ENCODE measurements around the gene MANEAL. TPM values are rescaled to one million over a fixed set of nuclear protein-coding genes. Genes with fewer than 3 reads are reported as not detected.
"Not testable (repeated sequence)": the region's sequence is repeated elsewhere in the genome, so short reads cannot be mapped to it uniquely, and the experiment has no call there.

The MANEAL gene
- total and polyA plus RNA-seq, 8 donors = 4.3 to 10.3 (median 6.7) TPM

- Histone ChIP-seq H3K36me3 (no peaks in the 10 kb centered on the region), H3K4me3 (no peak within 1 kb of the TSS), H3K9me3 (no peaks in the 10 kb centered on the region), H3K4me1 (no peaks in the 10 kb centered on the region), H3K27ac (no peak within 1 kb of the TSS), H3K27me3 (peaks cover 0 to 35% (median 3%) of the 10 kb centered on the region in 4 donors)
- no peak for TF ChIP-seq CTCF (IDR thresholded peaks at IDR 0.05)
- intact Hi-C loops (cut with DNase I) = no loop called here
- ATAC-seq = peak in 2 of 4 donors; percentile 39 to 52
- 3 to 4% methylated on average over 33 of the region's 33 CpGs for WGBS, 2 donors
- no peak for DNase-seq
- no peak for FAIRE-seq
Measured at GRCh38 chr1:37764888-37765441, 28.7 kb upstream of the MANEAL start, which contains the start of gene EPHA10. EPHA10 (minus strand) TSS chr1:37765120; CDS start chr1:37765066, 54 bp downstream.

- DNase-seq = no peak
- no peak overlapping the region for H3K4me3 ChIP-seq
Measured at GRCh38 chr1:37765916-37766664, 27.6 kb upstream of the MANEAL start.

GRCh38 chr1:37767488-37767887 is 26.2 kb upstream of the MANEAL start:
- Histone ChIP-seq H3K4me1 (no peaks in the 10 kb centered on the region), H3K27me3 (peaks cover 0 to 23% (median 3%) of the 10 kb centered on the region in 4 donors), H3K9me3 (no peaks in the 10 kb centered on the region), H3K4me3 (no peak overlapping the region), H3K27ac (no peak overlapping the region), H3K36me3 (no peaks in the 10 kb centered on the region)
- intact Hi-C loops (cut with DNase I) = no loop called here
- DNase-seq = no peak
- 16 to 27% methylated on average over 2 of the region's 2 CpGs for WGBS, 2 donors
- no peak for ATAC-seq
- no peak for FAIRE-seq
- no peak for TF ChIP-seq CTCF (IDR thresholded peaks at IDR 0.05)

More at GRCh38 chr1:37765916-37766664, 27.6 kb upstream of the MANEAL start:
- TF ChIP-seq CTCF (IDR thresholded peaks at IDR 0.05) = no peak
- no peak overlapping the region for H3K27ac ChIP-seq
- H3K36me3 ChIP-seq = no peaks in the 10 kb centered on the region
- ATAC-seq (peak in 1 of 4 donors; percentile 34), FAIRE-seq (no peak)
- intact Hi-C loops (cut with DNase I) = no loop called here
- no peaks in the 10 kb centered on the region for H3K9me3 ChIP-seq
- H3K4me1 ChIP-seq = no peaks in the 10 kb centered on the region
- 4 to 5% methylated on average over 27 of the region's 27 CpGs for whole genome bisulfite sequencing, 2 donors
- peaks cover 0 to 32% (median 3%) of the 10 kb centered on the region in 4 donors for H3K27me3 ChIP-seq

- DNase-seq; H3K27ac ChIP-seq; H3K9me3 ChIP-seq; H3K27me3 ChIP-seq; H3K36me3 ChIP-seq; H3K4me1 ChIP-seq; H3K4me3 ChIP-seq; FAIRE-seq; ATAC-seq; intact Hi-C loops (cut with DNase I): not testable (repeated sequence)
Measured at GRCh38 chr1:37771440-37771839, 22.2 kb upstream of the MANEAL start.

- Histone ChIP-seq H3K4me3 (no peak overlapping the region), H3K4me1 (no peaks in the 10 kb centered on the region), H3K36me3 (no peaks in the 10 kb centered on the region), H3K27ac (no peak overlapping the region), H3K27me3 (no peaks in the 10 kb centered on the region), H3K9me3 (no peaks in the 10 kb centered on the region)
- no peak for TF ChIP-seq CTCF (IDR thresholded peaks at IDR 0.05)
- no peak for DNase-seq
- intact Hi-C loops (cut with DNase I) = no loop called here
- 41 to 62% methylated on average over 4 of the region's 4 CpGs for WGBS, 2 donors
- no peak for FAIRE-seq
- ATAC-seq = no peak
Measured at GRCh38 chr1:37776946-37777516, 16.6 kb upstream of the MANEAL start.

All from pancreas (tissue), 10 donors.